ENCODE data around the gene CD163L1. TPM values are rescaled to one million over a fixed set of nuclear protein-coding genes. Genes with fewer than 3 reads are reported as not detected.

The CD163L1 gene
- total RNA-seq = not detected
- total RNA-seq (2013) = 0.18 TPM
- 0 to 0.55 (median 0.11) reads per million in 29 experiments for total RNA-seq

DNA sequence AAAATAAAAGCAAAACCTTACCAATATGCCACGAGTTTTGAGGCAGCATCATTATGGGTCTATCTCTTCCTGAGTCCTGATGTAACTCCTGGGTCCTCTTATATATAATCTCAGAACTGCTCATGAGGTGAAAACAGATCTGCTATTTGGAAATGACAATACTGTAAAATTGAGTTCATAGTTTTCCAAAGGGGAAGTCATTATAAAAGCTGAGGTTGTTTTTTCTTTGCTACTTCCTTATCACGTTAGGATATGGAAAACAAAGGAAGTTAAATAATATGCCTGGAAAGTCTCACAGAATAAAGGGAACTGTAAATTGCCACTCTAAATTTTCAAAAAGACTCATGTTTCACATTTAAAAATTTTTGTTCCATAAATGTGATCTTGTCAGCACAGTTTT lies at the start of gene CD163L1:
CD163L1 (minus strand) TSS at position 78 of the 400 bp plus-strand sequence; CDS start at position 52, 26 bp downstream.
- Histone ChIP-seq H3K27me3 (replicated peaks in 1 of 2; ENCODE audit: control insufficient read depth in 2 of 2, extremely low read depth in 1 of 2, insufficient read depth in 2 of 2, low read length in 1 of 2) (peaks cover 0 to 12% of the 10 kb centered on the region in 2 experiments), H3K9me3 (no peaks in the 10 kb centered on the region), H3K36me3 (ENCODE audit: control insufficient read depth in 2 of 2, extremely low read depth in 1 of 2, insufficient read depth in 1 of 2, low read length in 1 of 2) (no peaks in the 10 kb centered on the region), H3K4me3 (ENCODE audit: control insufficient read depth in 1 of 2, extremely low read depth in 1 of 2, low read length in 1 of 2) (no peak within 1 kb of the TSS), H3K4me1 (ENCODE audit: control insufficient read depth in 1 of 2, extremely low read depth in 1 of 2, insufficient read depth in 2 of 2, low read length in 2 of 2) (peaks cover 0 to 6% of the 10 kb centered on the region in 2 experiments), H3K27ac (ENCODE audit: low read length) (no peak within 1 kb of the TSS)
- H3K4me1 Mint-ChIP-seq = peaks cover 6 to 7% (median 7%) of the 10 kb centered on the region in 3 donors
- DNase-seq (no peak), ATAC-seq (replicated peaks in 1 of 4) (no peak)
- no peaks in the 10 kb centered on the region for H3K9me3 Mint-ChIP-seq
- ChIA-PET POLR2A (no interaction called here), CTCF (no interaction called here)
- no peaks in the 10 kb centered on the region for H3K36me3 Mint-ChIP-seq
- H3K27ac Mint-ChIP-seq = no peak within 1 kb of the TSS
- peaks cover 21 to 25% of the 10 kb centered on the region in 2 donors for H3K27me3 Mint-ChIP-seq
- H3K4me3 Mint-ChIP-seq = no peak within 1 kb of the TSS
- no CpG with 5 or more reads among the region's 2 CpGs for WGBS (ENCODE audit: insufficient coverage)

DNA sequence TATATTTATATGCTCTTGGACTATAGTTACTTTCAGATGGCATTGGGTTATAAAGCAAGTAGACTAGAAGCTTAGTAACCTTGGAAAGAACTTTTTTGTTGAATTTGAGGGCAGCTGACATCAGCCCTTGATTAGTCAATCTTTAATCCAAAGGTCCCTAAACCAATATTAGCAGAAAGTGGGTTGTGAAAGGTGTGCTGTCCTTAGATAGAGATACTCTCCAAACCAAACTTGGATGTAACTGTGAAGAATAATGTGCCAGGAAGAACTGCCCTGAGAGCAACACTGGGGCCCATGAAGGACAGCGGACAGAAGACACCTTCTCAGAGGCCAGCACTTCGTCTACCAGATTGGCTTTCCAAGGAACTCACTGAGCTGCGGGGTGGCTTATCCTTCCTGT lies 49.1 kb upstream of the CD163L1 start:
- no peak overlapping the region for H3K27ac Mint-ChIP-seq
- POLR2A ChIA-PET = no interaction called here
- peaks cover 6 to 22% of the 10 kb centered on the region in 2 donors for H3K27me3 Mint-ChIP-seq
- CTCF ChIA-PET = no interaction called here
- Histone ChIP-seq H3K27ac (ENCODE audit: low read length) (no peak overlapping the region), H3K4me3 (ENCODE audit: control insufficient read depth in 1 of 2, extremely low read depth in 1 of 2, low read length in 1 of 2) (no peak overlapping the region), H3K27me3 (replicated peaks in 1 of 2; ENCODE audit: control insufficient read depth in 2 of 2, extremely low read depth in 1 of 2, insufficient read depth in 2 of 2, low read length in 1 of 2) (no peaks in the 10 kb centered on the region), H3K4me1 (ENCODE audit: control insufficient read depth in 1 of 2, extremely low read depth in 1 of 2, insufficient read depth in 2 of 2, low read length in 2 of 2) (no peaks in the 10 kb centered on the region), H3K36me3 (ENCODE audit: control insufficient read depth in 2 of 2, extremely low read depth in 1 of 2, insufficient read depth in 1 of 2, low read length in 1 of 2) (no peaks in the 10 kb centered on the region), H3K9me3 (no peaks in the 10 kb centered on the region)
- H3K36me3 Mint-ChIP-seq = no peaks in the 10 kb centered on the region
- H3K9me3 Mint-ChIP-seq = no peaks in the 10 kb centered on the region
- ATAC-seq (replicated peaks in 1 of 4) (no peak), DNase-seq (no peak)
- H3K4me3 Mint-ChIP-seq = no peak overlapping the region
- no peaks in the 10 kb centered on the region for H3K4me1 Mint-ChIP-seq
- 95% methylated on average over 2 of the region's 3 CpGs for WGBS (ENCODE audit: insufficient coverage)

DNA sequence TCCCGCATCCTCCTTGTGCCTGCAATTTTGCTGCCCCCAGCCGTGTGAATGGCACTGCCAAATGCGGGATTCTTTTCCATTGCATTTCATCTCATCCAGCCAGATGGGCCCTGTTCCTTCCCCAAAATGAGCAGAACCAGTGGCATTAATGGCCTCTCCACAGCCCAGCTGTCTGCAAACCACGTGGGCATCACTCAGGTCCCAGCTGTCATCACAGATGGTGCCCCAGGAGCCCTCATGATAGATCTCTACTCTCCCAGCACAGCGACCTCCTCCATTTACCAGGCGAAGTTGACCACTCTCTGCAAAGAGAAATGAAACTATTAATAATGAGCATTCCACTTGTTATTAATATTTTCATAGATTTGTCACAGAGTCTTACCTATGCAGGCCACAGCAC lies 42.6 kb upstream of the CD163L1 start:
- no peaks in the 10 kb centered on the region for H3K9me3 ChIP-seq
- H3K27me3 ChIP-seq (replicated peaks in 1 of 2; ENCODE audit: control insufficient read depth in 2 of 2, extremely low read depth in 1 of 2, insufficient read depth in 2 of 2, low read length in 1 of 2) = no peaks in the 10 kb centered on the region
- Mint-ChIP-seq H3K36me3 (no peaks in the 10 kb centered on the region), H3K9me3 (no peaks in the 10 kb centered on the region), H3K4me1 (no peaks in the 10 kb centered on the region), H3K4me3 (no peak overlapping the region), H3K27ac (no peak overlapping the region), H3K27me3 (peaks cover 7 to 11% of the 10 kb centered on the region in 2 donors)
- H3K36me3 ChIP-seq (ENCODE audit: control insufficient read depth in 2 of 2, extremely low read depth in 1 of 2, insufficient read depth in 1 of 2, low read length in 1 of 2) = no peaks in the 10 kb centered on the region
- no peak for DNase-seq
- CTCF ChIA-PET = no interaction called here
- no peak overlapping the region for H3K27ac ChIP-seq (ENCODE audit: low read length)
- H3K4me1 ChIP-seq (ENCODE audit: control insufficient read depth in 1 of 2, extremely low read depth in 1 of 2, insufficient read depth in 2 of 2, low read length in 2 of 2) = no peaks in the 10 kb centered on the region
- ATAC-seq (replicated peaks in 1 of 4) = no peak
- 88% methylated on average over 4 of the region's 6 CpGs for WGBS (ENCODE audit: insufficient coverage)
- POLR2A ChIA-PET = no interaction called here
- no peak overlapping the region for H3K4me3 ChIP-seq (ENCODE audit: control insufficient read depth in 1 of 2, extremely low read depth in 1 of 2, low read length in 1 of 2)

DNA sequence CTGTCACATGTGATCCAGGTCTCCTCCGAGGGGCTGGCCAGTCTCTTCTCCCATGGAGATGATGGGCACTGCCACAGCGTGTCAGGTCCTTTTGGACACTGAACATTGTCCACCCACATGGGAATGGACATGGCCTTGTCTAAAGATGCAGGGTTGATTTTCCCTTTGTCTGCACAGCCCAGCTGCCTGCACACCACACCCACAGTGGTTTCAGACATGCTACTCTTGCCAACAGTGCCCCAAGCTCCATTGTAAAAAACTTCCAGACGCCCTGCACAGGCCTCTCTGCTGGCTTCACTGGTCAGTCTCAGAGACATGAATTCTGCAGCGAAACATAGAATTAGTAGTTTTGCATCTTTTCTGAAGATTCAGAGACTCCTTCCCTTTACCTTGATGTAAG lies 41.1 kb upstream of the CD163L1 start:
- ChIA-PET CTCF (no interaction called here), POLR2A (no interaction called here)
- no peaks in the 10 kb centered on the region for H3K27me3 ChIP-seq (replicated peaks in 1 of 2; ENCODE audit: control insufficient read depth in 2 of 2, extremely low read depth in 1 of 2, insufficient read depth in 2 of 2, low read length in 1 of 2)
- Mint-ChIP-seq H3K27ac (no peak overlapping the region), H3K36me3 (no peaks in the 10 kb centered on the region), H3K4me1 (no peaks in the 10 kb centered on the region), H3K4me3 (no peak overlapping the region), H3K9me3 (no peaks in the 10 kb centered on the region), H3K27me3 (peaks cover 7 to 8% of the 10 kb centered on the region in 2 donors)
- H3K27ac ChIP-seq (ENCODE audit: low read length) = no peak overlapping the region
- DNase-seq (no peak), ATAC-seq (replicated peaks in 1 of 4) (no peak)
- no peaks in the 10 kb centered on the region for H3K36me3 ChIP-seq (ENCODE audit: control insufficient read depth in 2 of 2, extremely low read depth in 1 of 2, insufficient read depth in 1 of 2, low read length in 1 of 2)
- H3K9me3 ChIP-seq = no peaks in the 10 kb centered on the region
- no peaks in the 10 kb centered on the region for H3K4me1 ChIP-seq (ENCODE audit: control insufficient read depth in 1 of 2, extremely low read depth in 1 of 2, insufficient read depth in 2 of 2, low read length in 2 of 2)
- 94% methylated on average over 2 of the region's 4 CpGs for WGBS (ENCODE audit: insufficient coverage)
- H3K4me3 ChIP-seq (ENCODE audit: control insufficient read depth in 1 of 2, extremely low read depth in 1 of 2, low read length in 1 of 2) = no peak overlapping the region

DNA sequence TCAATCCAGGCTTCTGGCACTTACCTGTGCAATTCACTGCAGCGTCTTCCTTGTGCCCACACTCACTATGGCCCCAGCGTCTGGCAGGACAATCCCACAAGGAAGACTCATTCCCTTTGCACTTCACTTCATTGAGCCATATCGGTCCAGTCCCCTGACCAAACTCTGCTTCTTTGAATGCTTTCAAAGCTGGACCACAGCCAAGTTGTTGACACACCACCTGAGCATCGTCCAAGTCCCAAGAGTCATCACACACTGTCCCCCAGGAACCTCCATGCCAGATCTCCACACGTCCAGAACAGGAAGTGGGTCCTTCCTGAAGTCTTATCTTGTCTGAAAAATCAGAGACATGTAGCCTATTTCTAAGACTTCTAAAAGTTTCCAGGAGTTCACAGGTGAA lies 39.4 kb upstream of the CD163L1 start:
- CTCF ChIA-PET = no interaction called here
- POLR2A ChIA-PET = no interaction called here
- no peaks in the 10 kb centered on the region for H3K9me3 ChIP-seq
- no peak overlapping the region for H3K4me3 ChIP-seq (ENCODE audit: control insufficient read depth in 1 of 2, extremely low read depth in 1 of 2, low read length in 1 of 2)
- no peak for ATAC-seq (replicated peaks in 1 of 4)
- H3K27ac ChIP-seq (ENCODE audit: low read length) = no peak overlapping the region
- H3K27ac Mint-ChIP-seq = no peak overlapping the region
- no peaks in the 10 kb centered on the region for H3K36me3 Mint-ChIP-seq
- H3K27me3 ChIP-seq (replicated peaks in 1 of 2; ENCODE audit: control insufficient read depth in 2 of 2, extremely low read depth in 1 of 2, insufficient read depth in 2 of 2, low read length in 1 of 2) = no peaks in the 10 kb centered on the region
- H3K4me1 ChIP-seq (ENCODE audit: control insufficient read depth in 1 of 2, extremely low read depth in 1 of 2, insufficient read depth in 2 of 2, low read length in 2 of 2) = no peaks in the 10 kb centered on the region
- H3K36me3 ChIP-seq (ENCODE audit: control insufficient read depth in 2 of 2, extremely low read depth in 1 of 2, insufficient read depth in 1 of 2, low read length in 1 of 2) = no peaks in the 10 kb centered on the region
- 55% methylated on average over 4 of the region's 5 CpGs for WGBS (ENCODE audit: insufficient coverage)
- H3K27me3 Mint-ChIP-seq = peaks cover 7 to 8% of the 10 kb centered on the region in 2 donors
- no peaks in the 10 kb centered on the region for H3K4me1 Mint-ChIP-seq
- H3K4me3 Mint-ChIP-seq = no peak overlapping the region
- no peak for DNase-seq
- no peaks in the 10 kb centered on the region for H3K9me3 Mint-ChIP-seq

DNA sequence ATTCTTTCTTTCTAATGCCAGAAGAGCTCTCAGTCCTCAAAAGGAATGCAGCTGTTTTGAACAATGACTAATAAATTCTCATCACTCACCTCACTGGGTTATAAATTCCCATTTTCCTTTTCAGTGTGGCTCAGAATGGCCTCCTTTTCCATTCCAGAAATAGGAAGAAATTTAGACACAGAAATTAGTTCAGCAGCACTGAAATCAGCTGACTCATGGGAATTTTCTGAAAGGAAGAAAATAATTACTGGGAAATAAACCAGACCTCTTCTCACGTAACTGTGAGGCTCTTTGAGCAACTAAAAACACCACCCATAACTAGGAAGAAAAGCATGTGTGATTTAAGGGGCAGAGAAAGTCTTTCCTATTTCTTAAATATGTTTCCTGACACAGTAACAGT lies 35.8 kb upstream of the CD163L1 start:
- no peak overlapping the region for H3K27ac ChIP-seq (ENCODE audit: low read length)
- Mint-ChIP-seq H3K9me3 (no peaks in the 10 kb centered on the region), H3K4me3 (no peak overlapping the region), H3K4me1 (no peaks in the 10 kb centered on the region), H3K36me3 (no peaks in the 10 kb centered on the region), H3K27me3 (peaks cover 5 to 7% of the 10 kb centered on the region in 2 donors), H3K27ac (no peak overlapping the region)
- H3K9me3 ChIP-seq = no peaks in the 10 kb centered on the region
- DNase-seq (no peak), ATAC-seq (replicated peaks in 1 of 4) (no peak)
- H3K36me3 ChIP-seq (ENCODE audit: control insufficient read depth in 2 of 2, extremely low read depth in 1 of 2, insufficient read depth in 1 of 2, low read length in 1 of 2) = no peaks in the 10 kb centered on the region
- no peak overlapping the region for H3K4me3 ChIP-seq (ENCODE audit: control insufficient read depth in 1 of 2, extremely low read depth in 1 of 2, low read length in 1 of 2)
- CTCF ChIA-PET = interaction anchor here in 1 of 2 donors (0.7 kb wide), 1 partner anchor 19 kb away, joined by 3 read pairs; no protein-coding TSS in a partner anchor
- WGBS (ENCODE audit: insufficient coverage) = no CpG with 5 or more reads among the region's 1 CpG
- no peaks in the 10 kb centered on the region for H3K27me3 ChIP-seq (replicated peaks in 1 of 2; ENCODE audit: control insufficient read depth in 2 of 2, extremely low read depth in 1 of 2, insufficient read depth in 2 of 2, low read length in 1 of 2)
- no peaks in the 10 kb centered on the region for H3K4me1 ChIP-seq (ENCODE audit: control insufficient read depth in 1 of 2, extremely low read depth in 1 of 2, insufficient read depth in 2 of 2, low read length in 2 of 2)
- POLR2A ChIA-PET = no interaction called here

DNA sequence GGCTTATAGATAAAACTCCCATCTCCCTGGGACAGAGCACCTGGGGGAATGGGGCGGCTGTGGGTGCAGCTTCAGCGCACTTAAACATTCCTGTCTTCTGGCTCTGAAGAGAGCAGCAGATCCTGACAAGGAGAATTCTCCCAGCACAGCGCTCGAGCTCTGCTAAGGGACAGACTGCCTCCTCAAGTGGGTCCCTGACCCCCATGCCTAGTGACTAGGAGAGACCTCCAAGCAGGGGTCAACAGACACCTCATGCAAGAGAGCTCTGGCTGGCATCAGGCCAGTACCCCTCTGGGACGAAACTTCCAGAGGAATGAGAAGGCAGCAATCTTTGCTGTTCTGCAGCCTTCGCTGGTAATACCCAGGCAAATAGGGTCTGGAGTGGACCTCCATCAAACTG lies 28.1 kb upstream of the CD163L1 start:
- Mint-ChIP-seq H3K4me1 (no peaks in the 10 kb centered on the region), H3K27ac (no peak overlapping the region), H3K4me3 (no peak overlapping the region), H3K36me3 (peaks cover 4% of the 10 kb centered on the region), H3K9me3 (peaks cover 5 to 14% (median 13%) of the 10 kb centered on the region in 3 donors), H3K27me3 (peaks cover 10% of the 10 kb centered on the region in 2 donors)
- DNase-seq (no peak), ATAC-seq (replicated peaks in 1 of 4) (no peak)
- Histone ChIP-seq H3K4me3 (ENCODE audit: control insufficient read depth in 1 of 2, extremely low read depth in 1 of 2, low read length in 1 of 2) (no peak overlapping the region), H3K4me1 (ENCODE audit: control insufficient read depth in 1 of 2, extremely low read depth in 1 of 2, insufficient read depth in 2 of 2, low read length in 2 of 2) (no peaks in the 10 kb centered on the region), H3K27me3 (replicated peaks in 1 of 2; ENCODE audit: control insufficient read depth in 2 of 2, extremely low read depth in 1 of 2, insufficient read depth in 2 of 2, low read length in 1 of 2) (peaks cover 0 to 5% of the 10 kb centered on the region in 2 experiments), H3K27ac (ENCODE audit: low read length) (no peak overlapping the region), H3K9me3 (no peaks in the 10 kb centered on the region), H3K36me3 (ENCODE audit: control insufficient read depth in 2 of 2, extremely low read depth in 1 of 2, insufficient read depth in 1 of 2, low read length in 1 of 2) (no peaks in the 10 kb centered on the region)
- ChIA-PET CTCF (no interaction called here), POLR2A (no interaction called here)
- 98% methylated on average over 5 of the region's 6 CpGs for WGBS (ENCODE audit: insufficient coverage)
